HepG2 (cell line): ENCODE data around the gene CTF1. TPM values are rescaled to one million over a fixed set of nuclear protein-coding genes. Genes with fewer than 3 reads are reported as not detected.

Source experiments
- HNF4A ChIP-seq: sonication (generic); formaldehyde crosslinking; IDR thresholded peaks from 2 replicates; pipeline ENCODE4 v1.4.0; 2020; ENCODE audit warnings: missing genetic modification reagents
- HNF4G ChIP-seq, 2 experiments: sonication (generic) in 1 of 2; formaldehyde crosslinking in 1 of 2; IDR thresholded peaks; 2 replicates each; pipeline versions ENCODE4 v1.4.0 to v1.6.1; 2011 to 2020; ENCODE audit warnings: borderline replicate concordance in 2 of 2, low read depth in 2 of 2, mild to moderate bottlenecking in 2 of 2, low read length in 1 of 2, missing genetic modification reagents in 1 of 2, moderate library complexity in 1 of 2
- MTF1 ChIP-seq: sonication (generic); formaldehyde crosslinking; IDR thresholded peaks from 2 replicates; pipeline ENCODE4 v1.5.0; 2020; ENCODE audit warnings: missing genetic modification reagents
- POGZ ChIP-seq: sonication (generic); formaldehyde crosslinking; IDR thresholded peaks from 2 replicates; pipeline ENCODE4 v1.4.0; 2020; ENCODE audit warnings: mild to moderate bottlenecking, missing genetic modification reagents
- RXRB ChIP-seq: IDR thresholded peaks from 2 replicates; pipeline ENCODE4 v1.6.1; 2016; ENCODE audit warnings: borderline replicate concordance, missing genetic modification reagents, missing compliant biosample characterization
- ZBTB7B ChIP-seq: sonication (generic); formaldehyde crosslinking; IDR thresholded peaks from 2 replicates; pipeline ENCODE4 v1.4.0; 2020; ENCODE audit warnings: missing genetic modification reagents
- ZMYM3 ChIP-seq: sonication (generic); formaldehyde crosslinking; IDR thresholded peaks from 2 replicates; pipeline ENCODE4 v1.5.1; 2020; ENCODE audit warnings: mild to moderate bottlenecking, missing genetic modification reagents
- ZNF317 ChIP-seq: sonication (generic); formaldehyde crosslinking; IDR thresholded peaks from 2 replicates; pipeline ENCODE4 v1.5.0; 2020; ENCODE audit warnings: mild to moderate bottlenecking, missing genetic modification reagents
- ZNF441 ChIP-seq: sonication (generic); formaldehyde crosslinking; IDR thresholded peaks from 2 replicates; pipeline ENCODE4 v1.7.0; 2021; ENCODE audit warnings: missing genetic modification reagents, borderline replicate concordance
- ZNF7 ChIP-seq: IDR thresholded peaks from 2 replicates; pipeline ENCODE4 v1.6.1; 2016; ENCODE audit warnings: missing biosample characterization, missing genetic modification reagents
- polyA plus RNA-seq, 8 experiments: library from polyadenylated mRNA; depleted of rRNA in 3 of 8; stranded (reverse) in 7 of 8; unstranded in 1 of 8; fragments of >200 nt; fragmentation: Illumina TruSeq in 4 of 8; extraction: Trizol in 4 of 8; gene quantifications; 2 replicates each; pipeline versions ENCODE4 v1.2.1 to v1.2.3, GENCODE V29; 2011 to 2016; ENCODE audit warnings: low read depth in 4 of 8, missing spikeins in 1 of 8, mixed read lengths in 1 of 8; ENCODE audit not compliant: insufficient read depth in 1 of 8
- total RNA-seq, 5 experiments: library from RNA; depleted of rRNA; stranded (reverse); fragments of >200 nt; fragmentation: Illumina TruSeq; extraction: Trizol; gene quantifications; 2 replicates each; pipeline ENCODE4 v1.2.3, GENCODE V29; 2016; ENCODE audit warnings: low read depth in 1 of 5
- TF ChIP-seq, protein P1 (sequence below), 2 experiments: sonication (generic) in 1 of 2; formaldehyde crosslinking in 1 of 2; IDR thresholded peaks; 2 replicates each; pipeline versions ENCODE4 v1.4.0 to v1.6.1; 2018 to 2020; ENCODE audit warnings: missing genetic modification reagents in 2 of 2, borderline replicate concordance in 1 of 2, low read depth in 1 of 2, mild to moderate bottlenecking in 1 of 2, missing biosample characterization in 1 of 2
- TF ChIP-seq, protein P2 (sequence below): sonication (generic); formaldehyde crosslinking; IDR thresholded peaks from 2 replicates; pipeline ENCODE4 v1.4.0; 2020; ENCODE audit warnings: missing genetic modification reagents, mild to moderate bottlenecking, borderline replicate concordance
- TF ChIP-seq, protein P3 (sequence below): sonication (generic); formaldehyde crosslinking; conservative IDR thresholded peaks from 2 replicates; pipeline ENCODE4 v1.4.0; 2020; ENCODE audit warnings: mild to moderate bottlenecking, missing genetic modification reagents, moderate library complexity
- TF ChIP-seq, protein P4 (sequence below): sonication (generic); formaldehyde crosslinking; IDR thresholded peaks from 2 replicates; pipeline ENCODE4 v1.4.0; 2020; ENCODE audit warnings: missing genetic modification reagents

Gene CTF1
- total and polyA plus RNA-seq, 2 of the 13 experiments (the other 11 are each of a cell fraction or from before 2014, with no cell fraction given): 0.13 to 1.8 TPM

DNA sequence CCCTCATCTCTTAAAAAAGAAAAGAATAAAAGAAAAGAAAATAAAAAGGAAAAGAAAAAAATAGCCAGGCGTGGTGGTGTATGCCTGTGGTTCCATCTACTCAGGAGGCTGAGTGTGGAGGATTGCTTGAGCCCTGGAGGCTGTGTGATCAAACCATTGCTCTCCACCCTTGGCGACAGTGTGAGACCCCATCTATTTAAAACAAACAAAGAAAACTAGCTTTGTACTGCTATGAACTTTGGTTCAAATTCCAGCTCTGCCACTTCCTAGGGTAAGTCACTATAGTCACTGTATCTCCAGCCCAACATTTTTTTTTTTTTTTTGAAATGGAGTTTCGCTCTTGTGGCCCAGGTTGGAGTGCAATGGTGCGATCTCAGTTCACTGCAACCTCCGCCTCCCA, 4.2 kb downstream of the CTF1 start (continued):
- no peak for TF ChIP-seq MTF1
- peak; percentile 49; the same call in 1 of the 2 replicates for TF ChIP-seq ZBTB7B (CRISPR knock-in tag)
- 0 out of 2 replicates have a peak, but pooled peaks have one; percentile 36 for TF ChIP-seq ZNF317
- 0 out of 2 replicates have a peak, but pooled peaks have one; percentile 37 for TF ChIP-seq POGZ
- TF ChIP-seq, protein P1, sequence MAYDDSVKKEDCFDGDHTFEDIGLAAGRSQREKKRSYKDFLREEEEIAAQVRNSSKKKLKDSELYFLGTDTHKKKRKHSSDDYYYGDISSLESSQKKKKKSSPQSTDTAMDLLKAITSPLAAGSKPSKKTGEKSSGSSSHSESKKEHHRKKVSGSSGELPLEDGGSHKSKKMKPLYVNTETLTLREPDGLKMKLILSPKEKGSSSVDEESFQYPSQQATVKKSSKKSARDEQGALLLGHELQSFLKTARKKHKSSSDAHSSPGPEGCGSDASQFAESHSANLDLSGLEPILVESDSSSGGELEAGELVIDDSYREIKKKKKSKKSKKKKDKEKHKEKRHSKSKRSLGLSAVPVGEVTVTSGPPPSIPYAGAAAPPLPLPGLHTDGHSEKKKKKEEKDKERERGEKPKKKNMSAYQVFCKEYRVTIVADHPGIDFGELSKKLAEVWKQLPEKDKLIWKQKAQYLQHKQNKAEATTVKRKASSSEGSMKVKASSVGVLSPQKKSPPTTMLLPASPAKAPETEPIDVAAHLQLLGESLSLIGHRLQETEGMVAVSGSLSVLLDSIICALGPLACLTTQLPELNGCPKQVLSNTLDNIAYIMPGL (CRISPR knock-in tag; IDR thresholded peaks at IDR 0.05; ENCODE audit: borderline replicate concordance in 1 of 2, low read depth in 1 of 2): no peak
- peak; percentile 53 for TF ChIP-seq HNF4A (CRISPR knock-in tag)
- TF ChIP-seq ZNF441 (CRISPR knock-in tag): 0 out of 2 replicates have a peak, but pooled peaks have one; percentile 59
- TF ChIP-seq ZMYM3 (CRISPR knock-in tag): peak; percentile 85
- TF ChIP-seq HNF4G (IDR thresholded peaks at IDR 0.05; ENCODE audit: borderline replicate concordance, low read depth, low read length): no peak
- TF ChIP-seq HNF4G (CRISPR knock-in tag; IDR thresholded peaks at IDR 0.05; ENCODE audit: borderline replicate concordance, low read depth): 0 out of 2 replicates have a peak, but pooled peaks have one; percentile 39
- TF ChIP-seq, protein P2, sequence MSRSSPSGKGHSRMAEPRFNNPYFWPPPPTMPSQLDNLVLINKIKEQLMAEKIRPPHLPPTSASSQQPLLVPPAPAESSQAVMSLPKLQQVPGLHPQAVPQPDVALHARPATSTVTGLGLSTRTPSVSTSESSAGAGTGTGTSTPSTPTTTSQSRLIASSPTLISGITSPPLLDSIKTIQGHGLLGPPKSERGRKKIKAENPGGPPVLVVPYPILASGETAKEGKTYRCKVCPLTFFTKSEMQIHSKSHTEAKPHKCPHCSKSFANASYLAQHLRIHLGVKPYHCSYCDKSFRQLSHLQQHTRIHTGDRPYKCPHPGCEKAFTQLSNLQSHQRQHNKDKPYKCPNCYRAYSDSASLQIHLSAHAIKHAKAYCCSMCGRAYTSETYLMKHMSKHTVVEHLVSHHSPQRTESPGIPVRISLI (CRISPR knock-in tag): peak; percentile 85
- peak; percentile 70 for TF ChIP-seq ZNF7 (CRISPR knock-in tag)
- TF ChIP-seq, protein P3, sequence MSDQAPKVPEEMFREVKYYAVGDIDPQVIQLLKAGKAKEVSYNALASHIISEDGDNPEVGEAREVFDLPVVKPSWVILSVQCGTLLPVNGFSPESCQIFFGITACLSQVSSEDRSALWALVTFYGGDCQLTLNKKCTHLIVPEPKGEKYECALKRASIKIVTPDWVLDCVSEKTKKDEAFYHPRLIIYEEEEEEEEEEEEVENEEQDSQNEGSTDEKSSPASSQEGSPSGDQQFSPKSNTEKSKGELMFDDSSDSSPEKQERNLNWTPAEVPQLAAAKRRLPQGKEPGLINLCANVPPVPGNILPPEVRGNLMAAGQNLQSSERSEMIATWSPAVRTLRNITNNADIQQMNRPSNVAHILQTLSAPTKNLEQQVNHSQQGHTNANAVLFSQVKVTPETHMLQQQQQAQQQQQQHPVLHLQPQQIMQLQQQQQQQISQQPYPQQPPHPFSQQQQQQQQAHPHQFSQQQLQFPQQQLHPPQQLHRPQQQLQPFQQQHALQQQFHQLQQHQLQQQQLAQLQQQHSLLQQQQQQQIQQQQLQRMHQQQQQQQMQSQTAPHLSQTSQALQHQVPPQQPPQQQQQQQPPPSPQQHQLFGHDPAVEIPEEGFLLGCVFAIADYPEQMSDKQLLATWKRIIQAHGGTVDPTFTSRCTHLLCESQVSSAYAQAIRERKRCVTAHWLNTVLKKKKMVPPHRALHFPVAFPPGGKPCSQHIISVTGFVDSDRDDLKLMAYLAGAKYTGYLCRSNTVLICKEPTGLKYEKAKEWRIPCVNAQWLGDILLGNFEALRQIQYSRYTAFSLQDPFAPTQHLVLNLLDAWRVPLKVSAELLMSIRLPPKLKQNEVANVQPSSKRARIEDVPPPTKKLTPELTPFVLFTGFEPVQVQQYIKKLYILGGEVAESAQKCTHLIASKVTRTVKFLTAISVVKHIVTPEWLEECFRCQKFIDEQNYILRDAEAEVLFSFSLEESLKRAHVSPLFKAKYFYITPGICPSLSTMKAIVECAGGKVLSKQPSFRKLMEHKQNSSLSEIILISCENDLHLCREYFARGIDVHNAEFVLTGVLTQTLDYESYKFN (CRISPR knock-in tag): peak; percentile 55
- peak; percentile 27; the same call in 1 of the 2 replicates for TF ChIP-seq RXRB (CRISPR knock-in tag)
- TF ChIP-seq, protein P4, sequence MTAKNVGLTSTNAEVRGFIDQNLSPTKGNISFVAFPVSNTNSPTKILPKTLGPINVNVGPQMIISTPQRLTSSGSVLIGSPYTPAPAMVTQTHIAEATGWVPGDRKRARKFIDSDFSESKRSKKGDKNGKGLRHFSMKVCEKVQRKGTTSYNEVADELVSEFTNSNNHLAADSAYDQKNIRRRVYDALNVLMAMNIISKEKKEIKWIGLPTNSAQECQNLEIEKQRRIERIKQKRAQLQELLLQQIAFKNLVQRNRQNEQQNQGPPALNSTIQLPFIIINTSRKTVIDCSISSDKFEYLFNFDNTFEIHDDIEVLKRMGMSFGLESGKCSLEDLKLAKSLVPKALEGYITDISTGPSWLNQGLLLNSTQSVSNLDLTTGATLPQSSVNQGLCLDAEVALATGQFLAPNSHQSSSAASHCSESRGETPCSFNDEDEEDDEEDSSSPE (CRISPR knock-in tag): no peak
